HepG2 (cell line): ENCODE measurements around the gene PARN. TPM values are rescaled to one million over a fixed set of nuclear protein-coding genes. Genes with fewer than 3 reads are reported as not detected.

ENCODE experiments used
- BRD4 ChIP-seq: sonication (generic); formaldehyde crosslinking; IDR thresholded peaks from 2 replicates; pipeline ENCODE4 v1.4.0; 2020; ENCODE audit warnings: missing genetic modification reagents
- CEBPG ChIP-seq: IDR thresholded peaks from 2 replicates; pipeline ENCODE4 v1.6.1; 2016
- CHD2 ChIP-seq: IDR thresholded peaks from 2 replicates; pipeline ENCODE4 v1.6.1; 2011; ENCODE audit warnings: low read depth, low read length, improper control_type of control experiment
- ELF4 ChIP-seq: sonication (generic); formaldehyde crosslinking; IDR thresholded peaks from 2 replicates; pipeline ENCODE4 v1.5.0; 2020; ENCODE audit warnings: missing genetic modification reagents, mild to moderate bottlenecking, moderate library complexity, borderline replicate concordance
- ERF ChIP-seq: IDR thresholded peaks from 2 replicates; pipeline ENCODE4 v1.6.1; 2018; ENCODE audit warnings: missing biosample characterization, missing genetic modification reagents
- HMG20A ChIP-seq: IDR thresholded peaks from 2 replicates; pipeline ENCODE4 v1.6.1; 2016; ENCODE audit warnings: borderline replicate concordance
- KDM5A ChIP-seq: fragments of 200-600 bp; sonication (generic); IDR thresholded peaks from 2 replicates; pipeline ENCODE4 v1.7.0; 2018; ENCODE audit warnings: antibody characterized with exemption, mild to moderate bottlenecking, low read length, borderline replicate concordance
- KDM5B ChIP-seq: sonication (generic); formaldehyde crosslinking; IDR thresholded peaks from 2 replicates; pipeline ENCODE4 v1.4.0; 2020; ENCODE audit warnings: missing genetic modification reagents, mild to moderate bottlenecking, borderline replicate concordance
- KLF6 ChIP-seq: IDR thresholded peaks from 2 replicates; pipeline ENCODE4 v1.8.0; 2016; ENCODE audit warnings: missing biosample characterization, missing genetic modification reagents
- MEF2D ChIP-seq: sonication (generic); formaldehyde crosslinking; IDR thresholded peaks from 2 replicates; pipeline ENCODE4 v1.5.1; 2020; ENCODE audit warnings: mild to moderate bottlenecking, missing genetic modification reagents
- MTA1 ChIP-seq: sonication (generic); formaldehyde crosslinking; IDR thresholded peaks from 2 replicates; pipeline ENCODE4 v1.4.0; 2020; ENCODE audit warnings: missing genetic modification reagents, mild to moderate bottlenecking, borderline replicate concordance
- NCOA1 ChIP-seq: sonication (generic); formaldehyde crosslinking; IDR thresholded peaks from 2 replicates; pipeline ENCODE4 v1.9.0; 2021; ENCODE audit warnings: missing genetic modification reagents
- POLR2AphosphoS2 ChIP-seq: IDR thresholded peaks from 2 replicates; pipeline ENCODE4 v1.6.1; 2011; ENCODE audit warnings: low read depth, low read length, improper control_type of control experiment
- ZNF460 ChIP-seq: sonication (generic); formaldehyde crosslinking; IDR thresholded peaks from 2 replicates; pipeline ENCODE4 v1.5.1; 2020; ENCODE audit warnings: missing genetic modification reagents, mild to moderate bottlenecking, borderline replicate concordance
- ZNF484 ChIP-seq: sonication (generic); formaldehyde crosslinking; IDR thresholded peaks from 2 replicates; pipeline ENCODE4 v1.5.1; 2020; ENCODE audit warnings: mild to moderate bottlenecking, low read depth, missing genetic modification reagents, borderline replicate concordance
- ZNF672 ChIP-seq: sonication (generic); formaldehyde crosslinking; IDR thresholded peaks from 2 replicates; pipeline ENCODE4 v1.8.1; 2022; ENCODE audit warnings: missing genetic modification reagents
- ZNF678 ChIP-seq: sonication (generic); formaldehyde crosslinking; IDR thresholded peaks from 2 replicates; pipeline ENCODE4 v1.4.0; 2020; ENCODE audit warnings: mild to moderate bottlenecking, missing genetic modification reagents
- ZNF782 ChIP-seq: sonication (generic); formaldehyde crosslinking; IDR thresholded peaks from 2 replicates; pipeline ENCODE4 v1.4.0; 2020; ENCODE audit warnings: missing genetic modification reagents, mild to moderate bottlenecking, borderline replicate concordance
- polyA plus RNA-seq, 8 experiments: library from polyadenylated mRNA; depleted of rRNA in 3 of 8; stranded (reverse) in 7 of 8; unstranded in 1 of 8; fragments of >200 nt; fragmentation: Illumina TruSeq in 4 of 8; extraction: Trizol in 4 of 8; gene quantifications; 2 replicates each; pipeline versions ENCODE4 v1.2.1 to v1.2.3, GENCODE V29; 2011 to 2016; ENCODE audit warnings: low read depth in 4 of 8, missing spikeins in 1 of 8, mixed read lengths in 1 of 8; ENCODE audit not compliant: insufficient read depth in 1 of 8
- total RNA-seq, 5 experiments: library from RNA; depleted of rRNA; stranded (reverse); fragments of >200 nt; fragmentation: Illumina TruSeq; extraction: Trizol; gene quantifications; 2 replicates each; pipeline ENCODE4 v1.2.3, GENCODE V29; 2016; ENCODE audit warnings: low read depth in 1 of 5
- TF ChIP-seq, protein P1 (sequence below): sonication (generic); formaldehyde crosslinking; IDR thresholded peaks from 2 replicates; pipeline ENCODE4 v1.4.0; 2020; ENCODE audit warnings: missing genetic modification reagents, borderline replicate concordance
- TF ChIP-seq, protein P2 (sequence below): sonication (generic); formaldehyde crosslinking; conservative IDR thresholded peaks from 2 replicates; pipeline ENCODE4 v1.4.0; 2020; ENCODE audit warnings: missing genetic modification reagents
- TF ChIP-seq, protein P3 (sequence below): IDR thresholded peaks from 2 replicates; pipeline ENCODE4 v1.6.1; 2016; ENCODE audit warnings: missing compliant biosample characterization, missing genetic modification reagents, borderline replicate concordance
- TF ChIP-seq, protein P4 (sequence below): sonication (generic); formaldehyde crosslinking; IDR thresholded peaks from 2 replicates; pipeline ENCODE4 v1.9.0; 2021; ENCODE audit warnings: missing genetic modification reagents, borderline replicate concordance
- TF ChIP-seq, protein P5 (sequence below): sonication (generic); formaldehyde crosslinking; IDR thresholded peaks from 2 replicates; pipeline ENCODE4 v1.4.0; 2020; ENCODE audit warnings: missing genetic modification reagents; ENCODE audit errors: not compliant biosample characterization

PARN gene
- total and polyA plus RNA-seq, 2 of the 13 experiments (the other 11 are each of a cell fraction or from before 2014, with no cell fraction given): 13.3 to 47.6 TPM

DNA sequence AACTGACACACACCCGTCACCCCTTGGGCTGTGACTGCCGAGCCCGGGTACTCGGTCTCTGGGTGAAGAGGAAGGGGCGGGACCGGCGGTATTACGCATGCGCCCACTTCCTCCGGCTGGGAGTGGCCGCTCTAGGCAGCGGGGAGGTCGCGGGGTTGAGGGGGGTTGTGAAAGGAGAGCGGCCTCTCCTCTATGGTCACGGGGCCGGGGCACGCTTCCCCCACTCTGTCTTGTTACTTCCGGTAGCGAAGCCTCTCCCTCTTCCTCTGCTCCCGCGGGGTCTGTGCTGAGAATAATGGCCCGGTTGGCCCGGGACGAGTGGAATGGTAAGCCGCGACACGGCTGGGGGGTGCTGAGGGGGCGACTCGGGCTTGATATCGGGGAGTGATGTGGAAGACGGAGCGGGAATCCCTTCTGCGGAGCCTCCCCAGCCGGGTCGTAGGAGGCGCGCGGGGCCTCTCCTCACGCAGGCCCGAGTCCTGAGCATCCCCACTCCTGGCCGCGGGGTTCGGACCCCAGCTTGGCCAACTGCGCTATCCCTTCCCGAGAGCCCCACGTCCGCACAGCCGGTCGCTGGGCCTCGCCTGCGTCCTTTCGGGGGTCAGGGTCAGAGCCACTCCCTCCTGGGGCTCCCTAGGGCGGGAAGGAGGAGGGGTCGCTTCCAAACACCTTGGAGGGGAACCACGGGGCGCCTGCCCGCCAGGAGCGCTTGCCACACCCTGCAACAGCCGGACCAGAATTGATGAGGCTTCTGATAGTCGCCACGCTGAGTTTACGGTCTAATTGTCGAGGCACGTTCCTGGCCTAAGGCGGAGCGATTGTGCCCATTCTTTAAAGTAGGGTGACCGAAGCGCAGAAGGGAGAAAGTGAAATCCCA is 2.9 kb upstream of the PARN start, which contains the start of gene BFAR (continued):
- TF ChIP-seq, protein P1, sequence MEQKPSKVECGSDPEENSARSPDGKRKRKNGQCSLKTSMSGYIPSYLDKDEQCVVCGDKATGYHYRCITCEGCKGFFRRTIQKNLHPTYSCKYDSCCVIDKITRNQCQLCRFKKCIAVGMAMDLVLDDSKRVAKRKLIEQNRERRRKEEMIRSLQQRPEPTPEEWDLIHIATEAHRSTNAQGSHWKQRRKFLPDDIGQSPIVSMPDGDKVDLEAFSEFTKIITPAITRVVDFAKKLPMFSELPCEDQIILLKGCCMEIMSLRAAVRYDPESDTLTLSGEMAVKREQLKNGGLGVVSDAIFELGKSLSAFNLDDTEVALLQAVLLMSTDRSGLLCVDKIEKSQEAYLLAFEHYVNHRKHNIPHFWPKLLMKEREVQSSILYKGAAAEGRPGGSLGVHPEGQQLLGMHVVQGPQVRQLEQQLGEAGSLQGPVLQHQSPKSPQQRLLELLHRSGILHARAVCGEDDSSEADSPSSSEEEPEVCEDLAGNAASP (CRISPR knock-in tag): peak; percentile 84; the same call in 1 of the 2 replicates
- TF ChIP-seq, protein P2, sequence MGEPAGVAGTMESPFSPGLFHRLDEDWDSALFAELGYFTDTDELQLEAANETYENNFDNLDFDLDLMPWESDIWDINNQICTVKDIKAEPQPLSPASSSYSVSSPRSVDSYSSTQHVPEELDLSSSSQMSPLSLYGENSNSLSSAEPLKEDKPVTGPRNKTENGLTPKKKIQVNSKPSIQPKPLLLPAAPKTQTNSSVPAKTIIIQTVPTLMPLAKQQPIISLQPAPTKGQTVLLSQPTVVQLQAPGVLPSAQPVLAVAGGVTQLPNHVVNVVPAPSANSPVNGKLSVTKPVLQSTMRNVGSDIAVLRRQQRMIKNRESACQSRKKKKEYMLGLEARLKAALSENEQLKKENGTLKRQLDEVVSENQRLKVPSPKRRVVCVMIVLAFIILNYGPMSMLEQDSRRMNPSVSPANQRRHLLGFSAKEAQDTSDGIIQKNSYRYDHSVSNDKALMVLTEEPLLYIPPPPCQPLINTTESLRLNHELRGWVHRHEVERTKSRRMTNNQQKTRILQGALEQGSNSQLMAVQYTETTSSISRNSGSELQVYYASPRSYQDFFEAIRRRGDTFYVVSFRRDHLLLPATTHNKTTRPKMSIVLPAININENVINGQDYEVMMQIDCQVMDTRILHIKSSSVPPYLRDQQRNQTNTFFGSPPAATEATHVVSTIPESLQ (CRISPR knock-in tag): peak; percentile 96; the same call in 1 of the 2 replicates
- peak; percentile 89 for TF ChIP-seq KDM5A
- peak; percentile 50; the same call in 1 of the 2 replicates for TF ChIP-seq MEF2D (CRISPR knock-in tag)
- peak; percentile 98 for TF ChIP-seq ERF (CRISPR knock-in tag)
- TF ChIP-seq CEBPG: peak; percentile 77
- peak; percentile 96 for TF ChIP-seq BRD4 (CRISPR knock-in tag)
- TF ChIP-seq, protein P3, sequence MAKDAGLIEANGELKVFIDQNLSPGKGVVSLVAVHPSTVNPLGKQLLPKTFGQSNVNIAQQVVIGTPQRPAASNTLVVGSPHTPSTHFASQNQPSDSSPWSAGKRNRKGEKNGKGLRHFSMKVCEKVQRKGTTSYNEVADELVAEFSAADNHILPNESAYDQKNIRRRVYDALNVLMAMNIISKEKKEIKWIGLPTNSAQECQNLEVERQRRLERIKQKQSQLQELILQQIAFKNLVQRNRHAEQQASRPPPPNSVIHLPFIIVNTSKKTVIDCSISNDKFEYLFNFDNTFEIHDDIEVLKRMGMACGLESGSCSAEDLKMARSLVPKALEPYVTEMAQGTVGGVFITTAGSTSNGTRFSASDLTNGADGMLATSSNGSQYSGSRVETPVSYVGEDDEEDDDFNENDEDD (CRISPR knock-in tag): peak; percentile 66; the same call in 1 of the 2 replicates
- TF ChIP-seq KLF6 (CRISPR knock-in tag): peak; percentile 98
- TF ChIP-seq, protein P4, sequence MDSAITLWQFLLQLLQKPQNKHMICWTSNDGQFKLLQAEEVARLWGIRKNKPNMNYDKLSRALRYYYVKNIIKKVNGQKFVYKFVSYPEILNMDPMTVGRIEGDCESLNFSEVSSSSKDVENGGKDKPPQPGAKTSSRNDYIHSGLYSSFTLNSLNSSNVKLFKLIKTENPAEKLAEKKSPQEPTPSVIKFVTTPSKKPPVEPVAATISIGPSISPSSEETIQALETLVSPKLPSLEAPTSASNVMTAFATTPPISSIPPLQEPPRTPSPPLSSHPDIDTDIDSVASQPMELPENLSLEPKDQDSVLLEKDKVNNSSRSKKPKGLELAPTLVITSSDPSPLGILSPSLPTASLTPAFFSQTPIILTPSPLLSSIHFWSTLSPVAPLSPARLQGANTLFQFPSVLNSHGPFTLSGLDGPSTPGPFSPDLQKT (CRISPR knock-in tag): peak; percentile 7; the same call in 1 of the 2 replicates
- peak; percentile 93; the same call in 1 of the 2 replicates for TF ChIP-seq POLR2AphosphoS2
- TF ChIP-seq CHD2: peak; percentile 78
- TF ChIP-seq MTA1 (CRISPR knock-in tag): no peak
- TF ChIP-seq ELF4 (CRISPR knock-in tag): no peak
- TF ChIP-seq, protein P5, sequence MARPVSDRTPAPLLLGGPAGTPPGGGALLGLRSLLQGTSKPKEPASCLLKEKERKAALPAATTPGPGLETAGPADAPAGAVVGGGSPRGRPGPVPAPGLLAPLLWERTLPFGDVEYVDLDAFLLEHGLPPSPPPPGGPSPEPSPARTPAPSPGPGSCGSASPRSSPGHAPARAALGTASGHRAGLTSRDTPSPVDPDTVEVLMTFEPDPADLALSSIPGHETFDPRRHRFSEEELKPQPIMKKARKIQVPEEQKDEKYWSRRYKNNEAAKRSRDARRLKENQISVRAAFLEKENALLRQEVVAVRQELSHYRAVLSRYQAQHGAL (CRISPR knock-in tag): peak; percentile 72
- TF ChIP-seq ZNF782 (CRISPR knock-in tag): no peak; the same call in 1 of the 2 replicates
- no peak for TF ChIP-seq ZNF678 (CRISPR knock-in tag)
- TF ChIP-seq ZNF672 (CRISPR knock-in tag): no peak
- TF ChIP-seq ZNF484: no peak
- no peak for TF ChIP-seq NCOA1 (CRISPR knock-in tag)
- TF ChIP-seq HMG20A (CRISPR knock-in tag): peak; percentile 67
- peak; percentile 89 for TF ChIP-seq KDM5B (CRISPR knock-in tag)
- TF ChIP-seq ZNF460 (CRISPR knock-in tag): no peak; the same call in 1 of the 2 replicates
